WTC11 (cell line): Measurements from ENCODE around the gene OR2T12. TPM values are rescaled to one million over a fixed set of nuclear protein-coding genes. Genes with fewer than 3 reads are reported as not detected.

Experiments
- ATAC-seq: fragments of 200-7000 bp; cut with Tn5 transposase; 2 replicates; pipeline ENCODE4 v1.10.0; 2021; ENCODE audit warnings: mild to moderate bottlenecking, moderate library complexity
- Bru-seq: library from RNA; stranded (reverse); fragments of 400-500 nt; gene quantifications from one replicate; lab custom pipeline; 2021; lab: Mats Ljungman, UMichigan
- CTCF ChIA-PET: fragments of 300-600 bp; sonication (Branson Sonifier 250); formaldehyde crosslinking; loops from one replicate; lab custom pipeline; 2021; ENCODE audit warnings: antibody characterized with exemption; lab: Charles Lee
- POLR2A ChIA-PET: fragments of 350-600 bp; sonication (Branson Sonifier 250); formaldehyde crosslinking; loops from one replicate; lab custom pipeline; 2021; ENCODE audit warnings: antibody characterized with exemption; lab: Charles Lee
- DNase-seq: peaks from one replicate; pipeline ENCODE4 v3.0.0; 2021; ENCODE audit warnings: low spot score
- H3K27ac Mint-ChIP-seq: 2 replicates; pipeline ENCODE4 v1.8.0; 2021; ENCODE audit warnings: mixed read lengths
- H3K27me3 Mint-ChIP-seq: 2 replicates; pipeline ENCODE4 v1.8.0; 2021; ENCODE audit warnings: low read depth, mild to moderate bottlenecking, moderate library complexity, mixed read lengths
- H3K36me3 Mint-ChIP-seq: 2 replicates; pipeline ENCODE4 v1.8.0; 2021; ENCODE audit warnings: mixed read lengths
- H3K4me1 Mint-ChIP-seq: 2 replicates; pipeline ENCODE4 v1.8.0; 2022; ENCODE audit warnings: mixed read lengths
- H3K4me3 Mint-ChIP-seq: 2 replicates; pipeline ENCODE4 v1.8.0; 2021; ENCODE audit warnings: mild to moderate bottlenecking, moderate library complexity, mixed read lengths
- H3K9me3 Mint-ChIP-seq: 2 replicates; pipeline ENCODE4 v1.8.0; 2021; ENCODE audit warnings: mixed read lengths
- AR ChIP-seq: fragments of 250-450 bp; sonication (Bioruptor Pico); IDR thresholded peaks from 2 replicates; pipeline ENCODE4 v1.9.0; 2021; ENCODE audit warnings: mild to moderate bottlenecking
- ATF2 ChIP-seq: sonication (generic); formaldehyde crosslinking; IDR thresholded peaks from 2 replicates; pipeline ENCODE4 v1.8.1; 2022; ENCODE audit warnings: low read depth, missing genetic modification reagents, borderline replicate concordance
- CDX4 ChIP-seq: fragments of 250-450 bp; sonication (Bioruptor Pico); IDR thresholded peaks from 2 replicates; pipeline ENCODE4 v1.9.0; 2021; ENCODE audit warnings: moderate library complexity, mild to moderate bottlenecking, inconsistent platforms, borderline replicate concordance
- FOXP1 ChIP-seq: sonication (generic); formaldehyde crosslinking; IDR thresholded peaks from 2 replicates; pipeline ENCODE4 v1.8.0; 2022; ENCODE audit warnings: missing genetic modification reagents, mild to moderate bottlenecking, moderate library complexity, borderline replicate concordance
- GRHL2 ChIP-seq: fragments of 250-450 bp; sonication (Bioruptor Pico); IDR thresholded peaks from 2 replicates; pipeline ENCODE4 v1.8.0; 2022; ENCODE audit warnings: mild to moderate bottlenecking, moderate library complexity; ENCODE audit not compliant: insufficient replicate concordance, severe bottlenecking
- NFE2L1 ChIP-seq: sonication (generic); formaldehyde crosslinking; IDR thresholded peaks from 2 replicates; pipeline ENCODE4 v1.8.1; 2023; ENCODE audit warnings: missing genetic modification reagents
- SOX15 ChIP-seq: fragments of 250-450 bp; sonication (Bioruptor Pico); IDR thresholded peaks from 2 replicates; pipeline ENCODE4 v1.9.0; 2021; ENCODE audit warnings: mild to moderate bottlenecking
- TCF7 ChIP-seq: sonication (generic); formaldehyde crosslinking; IDR thresholded peaks from 2 replicates; pipeline ENCODE4 v1.8.0; 2022; ENCODE audit warnings: mild to moderate bottlenecking, low read depth, missing genetic modification reagents, moderate library complexity
- ZBTB43 ChIP-seq: sonication (generic); formaldehyde crosslinking; IDR thresholded peaks from 2 replicates; pipeline ENCODE4 v1.8.1; 2023; ENCODE audit warnings: mild to moderate bottlenecking, missing genetic modification reagents
- ZNF232 ChIP-seq: sonication (generic); formaldehyde crosslinking; IDR thresholded peaks from 2 replicates; pipeline ENCODE4 v1.8.0; 2022; ENCODE audit warnings: mild to moderate bottlenecking, missing genetic modification reagents
- long read RNA-seq, 3 experiments: library from RNA in 1 of 3; library from capped mRNA in 1 of 3; library from polyadenylated mRNA in 1 of 3; unstranded in 2 of 3; stranded (forward) in 1 of 3; transcript quantifications; one replicate each; pipeline ENCODE4 v2.0.0, GENCODE V29; 2021
- total RNA-seq: library from RNA; stranded (reverse); gene quantifications from 3 replicates; pipeline ENCODE4 v1.2.3, GENCODE V29; 2021
- TF ChIP-seq, protein P1 (sequence below): sonication (generic); formaldehyde crosslinking; IDR thresholded peaks from 2 replicates; pipeline ENCODE4 v1.8.0; 2022; ENCODE audit warnings: mild to moderate bottlenecking, missing genetic modification reagents
- TF ChIP-seq, protein P2 (sequence below): sonication (generic); formaldehyde crosslinking; IDR thresholded peaks from 2 replicates; pipeline ENCODE4 v1.8.0; 2022; ENCODE audit warnings: mild to moderate bottlenecking, missing genetic modification reagents
- TF ChIP-seq, protein P3 (sequence below): sonication (generic); formaldehyde crosslinking; IDR thresholded peaks from 2 replicates; pipeline ENCODE4 v1.8.1; 2022; ENCODE audit warnings: mild to moderate bottlenecking, missing genetic modification reagents, moderate library complexity, borderline replicate concordance
- TF ChIP-seq, protein P4 (sequence below): sonication (generic); formaldehyde crosslinking; IDR thresholded peaks from 2 replicates; pipeline ENCODE4 v1.8.1; 2023; ENCODE audit warnings: mild to moderate bottlenecking, missing genetic modification reagents, moderate library complexity

OR2T12 gene
- not detected in 3 replicates for total RNA-seq
- not detected for Bru-seq, nascent RNA
- long read RNA-seq, experiment 1 = 0 reads
- long read RNA-seq, experiment 2 = 0 reads
- long read RNA-seq, experiment 3 = 0 reads

DNA sequence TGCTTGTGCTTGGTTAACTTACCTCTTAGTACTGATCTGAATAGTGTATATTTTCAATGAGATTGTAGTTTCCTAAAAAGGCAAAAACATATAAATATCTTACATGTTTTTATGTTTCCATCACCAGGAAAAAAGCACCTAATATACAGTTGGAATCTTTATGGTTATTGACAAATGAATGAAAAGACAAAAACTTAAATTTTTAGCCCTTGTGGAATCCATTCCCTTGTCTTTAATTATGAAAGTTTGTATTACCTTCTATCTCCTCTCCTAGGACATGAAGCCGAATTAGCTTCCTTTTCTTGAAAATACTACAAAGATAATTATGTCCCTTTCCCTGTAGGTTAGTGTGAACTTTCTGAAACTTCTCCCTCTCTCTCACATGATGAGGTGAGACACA, at the start of gene OR2T12:
TSS of gene OR2T12 (minus strand) at position 101 of the 400 bp plus-strand sequence. CDS start 7,846 bp downstream, outside the sequence.
- H3K4me1 Mint-ChIP-seq = no peaks in the 10 kb centered on the region
- no peaks in the 10 kb centered on the region; the same call in 1 of the 2 replicates for H3K27me3 Mint-ChIP-seq
- TF ChIP-seq TCF7 (CRISPR knock-in tag) (no peak), ZNF232 (CRISPR knock-in tag) (no peak)
- TF ChIP-seq, all 79 proteins: peak for 0
- ATAC-seq = no peak
- no peak for DNase-seq
- POLR2A ChIA-PET = no interaction called here
- Mint-ChIP-seq H3K4me3 (no peak within 1 kb of the TSS), H3K36me3 (peaks cover 55% of the 10 kb centered on the region), H3K9me3 (peaks cover 72% of the 10 kb centered on the region), H3K27ac (no peak within 1 kb of the TSS)
- CTCF ChIA-PET = no interaction called here

DNA sequence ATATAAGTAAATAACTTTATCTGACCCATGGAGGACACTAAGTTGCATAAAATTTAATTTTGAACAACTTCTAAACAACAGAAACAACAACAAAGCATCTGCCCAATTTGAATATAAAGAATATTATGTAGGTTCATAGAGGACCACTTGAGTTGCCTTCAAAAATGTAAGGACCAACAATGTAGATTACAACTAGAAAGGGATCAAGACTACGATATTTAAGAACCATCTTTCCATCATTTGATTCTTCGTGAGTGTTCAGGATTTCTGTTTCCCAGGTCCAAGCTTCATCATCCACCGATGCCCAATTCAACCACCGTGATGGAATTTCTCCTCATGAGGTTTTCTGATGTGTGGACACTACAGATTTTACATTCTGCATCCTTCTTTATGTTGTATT, 45.3 kb upstream of the OR2T12 start, which contains the start of gene OR14C36:
TSS of gene OR14C36 (plus strand) at position 301 of the 400 bp plus-strand sequence. CDS start at position 301, 0 bp downstream.
- H3K4me3 Mint-ChIP-seq = no peak within 1 kb of the TSS
- H3K27ac Mint-ChIP-seq = no peak within 1 kb of the TSS
- no peak for TF ChIP-seq SOX15 (CRISPR knock-in tag)
- no peak for TF ChIP-seq GRHL2 (CRISPR knock-in tag)
- TF ChIP-seq ZBTB43 (CRISPR knock-in tag) = no peak
- TF ChIP-seq, protein P1, sequence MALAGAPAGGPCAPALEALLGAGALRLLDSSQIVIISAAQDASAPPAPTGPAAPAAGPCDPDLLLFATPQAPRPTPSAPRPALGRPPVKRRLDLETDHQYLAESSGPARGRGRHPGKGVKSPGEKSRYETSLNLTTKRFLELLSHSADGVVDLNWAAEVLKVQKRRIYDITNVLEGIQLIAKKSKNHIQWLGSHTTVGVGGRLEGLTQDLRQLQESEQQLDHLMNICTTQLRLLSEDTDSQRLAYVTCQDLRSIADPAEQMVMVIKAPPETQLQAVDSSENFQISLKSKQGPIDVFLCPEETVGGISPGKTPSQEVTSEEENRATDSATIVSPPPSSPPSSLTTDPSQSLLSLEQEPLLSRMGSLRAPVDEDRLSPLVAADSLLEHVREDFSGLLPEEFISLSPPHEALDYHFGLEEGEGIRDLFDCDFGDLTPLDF (CRISPR knock-in tag) = no peak
- TF ChIP-seq, protein P2, sequence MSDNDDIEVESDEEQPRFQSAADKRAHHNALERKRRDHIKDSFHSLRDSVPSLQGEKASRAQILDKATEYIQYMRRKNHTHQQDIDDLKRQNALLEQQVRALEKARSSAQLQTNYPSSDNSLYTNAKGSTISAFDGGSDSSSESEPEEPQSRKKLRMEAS (CRISPR knock-in tag) = no peak
- TF ChIP-seq, protein P3, sequence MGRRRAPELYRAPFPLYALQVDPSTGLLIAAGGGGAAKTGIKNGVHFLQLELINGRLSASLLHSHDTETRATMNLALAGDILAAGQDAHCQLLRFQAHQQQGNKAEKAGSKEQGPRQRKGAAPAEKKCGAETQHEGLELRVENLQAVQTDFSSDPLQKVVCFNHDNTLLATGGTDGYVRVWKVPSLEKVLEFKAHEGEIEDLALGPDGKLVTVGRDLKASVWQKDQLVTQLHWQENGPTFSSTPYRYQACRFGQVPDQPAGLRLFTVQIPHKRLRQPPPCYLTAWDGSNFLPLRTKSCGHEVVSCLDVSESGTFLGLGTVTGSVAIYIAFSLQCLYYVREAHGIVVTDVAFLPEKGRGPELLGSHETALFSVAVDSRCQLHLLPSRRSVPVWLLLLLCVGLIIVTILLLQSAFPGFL (CRISPR knock-in tag) = no peak
- TF ChIP-seq NFE2L1 (CRISPR knock-in tag) = no peak
- no peak for TF ChIP-seq FOXP1 (CRISPR knock-in tag)
- TF ChIP-seq ATF2 (CRISPR knock-in tag) = no peak
- no peak for TF ChIP-seq CDX4 (CRISPR knock-in tag)
- TF ChIP-seq AR (CRISPR knock-in tag) = no peak
- TF ChIP-seq, protein P4, sequence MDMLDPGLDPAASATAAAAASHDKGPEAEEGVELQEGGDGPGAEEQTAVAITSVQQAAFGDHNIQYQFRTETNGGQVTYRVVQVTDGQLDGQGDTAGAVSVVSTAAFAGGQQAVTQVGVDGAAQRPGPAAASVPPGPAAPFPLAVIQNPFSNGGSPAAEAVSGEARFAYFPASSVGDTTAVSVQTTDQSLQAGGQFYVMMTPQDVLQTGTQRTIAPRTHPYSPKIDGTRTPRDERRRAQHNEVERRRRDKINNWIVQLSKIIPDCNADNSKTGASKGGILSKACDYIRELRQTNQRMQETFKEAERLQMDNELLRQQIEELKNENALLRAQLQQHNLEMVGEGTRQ = no peak
- DNase-seq (no peak), ATAC-seq (no peak)
- POLR2A ChIA-PET = no interaction called here
- peaks cover 77% of the 10 kb centered on the region for H3K9me3 Mint-ChIP-seq
- H3K4me1 Mint-ChIP-seq = no peaks in the 10 kb centered on the region
- H3K36me3 Mint-ChIP-seq = peaks cover 42% of the 10 kb centered on the region
- no peaks in the 10 kb centered on the region for H3K27me3 Mint-ChIP-seq
- CTCF ChIA-PET = no interaction called here
